Uterus (tissue), 4 donors: ENCODE results near the gene MAD1L1. TPM values are rescaled to one million over a fixed set of nuclear protein-coding genes. Genes with fewer than 3 reads are reported as not detected.

Experiments used
- DNase-seq, 2 donors: peaks; one replicate each; pipeline ENCODE4 v3.0.0-alpha.2; 2019 to 2020
- H3K27ac ChIP-seq, 2 donors: fragments of 200-600 bp; sonication (generic); 1 replicate in 1 of 2; 2 replicates in 1 of 2; pipeline ENCODE4 v1.5.1; 2016 to 2018
- H3K27me3 ChIP-seq, 2 donors: fragments of 200-600 bp; sonication (generic); one replicate each; pipeline ENCODE4 v1.5.1; 2018 to 2019; ENCODE audit warnings: control low read depth in 1 of 2
- H3K36me3 ChIP-seq, 2 donors: fragments of 200-600 bp; sonication (generic); one replicate each; pipeline ENCODE4 v1.5.1; 2019; ENCODE audit warnings: control low read depth in 1 of 2
- H3K4me1 ChIP-seq, 2 donors: fragments of 200-600 bp; sonication (generic); one replicate each; pipeline ENCODE4 v1.5.1; 2018 to 2019; ENCODE audit warnings: control low read depth in 1 of 2
- H3K4me3 ChIP-seq, 2 donors: fragments of 200-600 bp; sonication (generic); 1 replicate in 1 of 2; 2 replicates in 1 of 2; pipeline ENCODE4 v1.5.1; 2018 to 2019; ENCODE audit warnings: mild to moderate bottlenecking in 1 of 2
- H3K9me3 ChIP-seq, 2 donors: fragments of 200-600 bp; sonication (generic); one replicate each; pipeline ENCODE4 v1.5.1; 2019; ENCODE audit warnings: control low read depth in 1 of 2
- CTCF ChIP-seq, 4 experiments: fragments of 200-600 bp in 2 of 4; fragments of 450-650 bp in 2 of 4; sonication (generic) in 2 of 4; IDR thresholded peaks; one replicate each; pipeline ENCODE4 v1.5.1; 2016 to 2019; ENCODE audit warnings: antibody characterized with exemption in 4 of 4, mild to moderate bottlenecking in 2 of 4, moderate library complexity in 1 of 4
- POLR2A ChIP-seq, 2 donors: fragments of 450-650 bp; IDR thresholded peaks; one replicate each; pipeline ENCODE4 v1.6.1; 2016; ENCODE audit warnings: antibody characterized with exemption in 2 of 2, mild to moderate bottlenecking in 1 of 2, moderate library complexity in 1 of 2
- intact Hi-C: fragments of 100-400 bp; cut with DNase I; formaldehyde crosslinking; loops from one replicate; pipeline ENCODE4 v1.15.1; 2023; ENCODE audit warnings: low total_unique reads
- total RNA-seq, 4 donors: library from RNA; depleted of rRNA in 3 of 4; stranded (reverse); fragments of >200 nt in 3 of 4; gene quantifications; one replicate each; pipeline versions ENCODE4 v1.1.0 to v1.2.4, GENCODE V29; 2014 to 2023
- donor health status: DM: yes; HTN: yes; CAD: no.

MAD1L1 gene
- total RNA-seq, 4 donors from 2014 or later = 13.3 to 37.4 (median 33.1) TPM

- Histone ChIP-seq H3K9me3 (no peaks in the 10 kb centered on the region), H3K4me1 (no peaks in the 10 kb centered on the region), H3K4me3 (no peak overlapping the region), H3K36me3 (no peaks in the 10 kb centered on the region), H3K27me3 (no peaks in the 10 kb centered on the region), H3K27ac (no peak overlapping the region)
- intact Hi-C loops = no loop called here
- no peak for TF ChIP-seq POLR2A (IDR thresholded peaks at IDR 0.05)
- no peak for TF ChIP-seq CTCF (IDR thresholded peaks at IDR 0.05)
- DNase-seq = no peak
These were observed 289.8 kb downstream of the MAD1L1 start for GRCh38 chr7:1942941-1943289.

GRCh38 chr7:1942243-1942940 is 290.4 kb downstream of the MAD1L1 start:
- Histone ChIP-seq H3K4me1 (no peaks in the 10 kb centered on the region), H3K9me3 (no peaks in the 10 kb centered on the region), H3K36me3 (no peaks in the 10 kb centered on the region), H3K27me3 (no peaks in the 10 kb centered on the region), H3K27ac (no peak overlapping the region), H3K4me3 (no peak overlapping the region)
- no peak for DNase-seq
- no peak for TF ChIP-seq POLR2A (IDR thresholded peaks at IDR 0.05)
- no peak for TF ChIP-seq CTCF (IDR thresholded peaks at IDR 0.05)
- intact Hi-C loops = no loop called here

- TF ChIP-seq CTCF (IDR thresholded peaks at IDR 0.05) (no peak), POLR2A (IDR thresholded peaks at IDR 0.05) (no peak)
- no peaks in the 10 kb centered on the region for H3K27me3 ChIP-seq
- intact Hi-C loops = no loop called here
- H3K36me3 ChIP-seq = no peaks in the 10 kb centered on the region
- DNase-seq = no peak
- H3K27ac ChIP-seq = no peak overlapping the region
- no peak overlapping the region for H3K4me3 ChIP-seq
- no peaks in the 10 kb centered on the region for H3K4me1 ChIP-seq
- H3K9me3 ChIP-seq = no peaks in the 10 kb centered on the region
These were observed 291.1 kb downstream of the MAD1L1 start for GRCh38 chr7:1941464-1942242.

GRCh38 chr7:1940863-1941262 is 291.9 kb downstream of the MAD1L1 start:
- intact Hi-C loops = no loop called here
- H3K27ac ChIP-seq = no peak overlapping the region
- TF ChIP-seq CTCF (IDR thresholded peaks at IDR 0.05) (no peak), POLR2A (IDR thresholded peaks at IDR 0.05) (no peak)

GRCh38 chr7:1940402-1940786 is 292.4 kb downstream of the MAD1L1 start:
- no peaks in the 10 kb centered on the region for H3K4me1 ChIP-seq
- H3K4me3 ChIP-seq = no peak overlapping the region
- intact Hi-C loops = no loop called here
- H3K9me3 ChIP-seq = no peaks in the 10 kb centered on the region
- no peak for TF ChIP-seq CTCF (IDR thresholded peaks at IDR 0.05)
- TF ChIP-seq POLR2A (IDR thresholded peaks at IDR 0.05) = no peak
- DNase-seq = no peak
- H3K27me3 ChIP-seq = no peaks in the 10 kb centered on the region
- H3K27ac ChIP-seq = no peak overlapping the region
- no peaks in the 10 kb centered on the region for H3K36me3 ChIP-seq

More at GRCh38 chr7:1940863-1941262, 291.9 kb downstream of the MAD1L1 start:
- Histone ChIP-seq H3K4me1 (no peaks in the 10 kb centered on the region), H3K4me3 (no peak overlapping the region), H3K36me3 (no peaks in the 10 kb centered on the region), H3K9me3 (no peaks in the 10 kb centered on the region), H3K27me3 (no peaks in the 10 kb centered on the region)
- no peak for DNase-seq
